Epithelial cell of proximal tubule (primary cell): ENCODE measurements around the gene SND1. TPM values are rescaled to one million over a fixed set of nuclear protein-coding genes. Genes with fewer than 3 reads are reported as not detected.

Experiments used
- DNase-seq: peaks from one replicate; pipeline ENCODE4 v3.0.0-alpha.2; 2011; ENCODE audit warnings: low read depth
- H3K4me3 ChIP-seq: 2 replicates; pipeline ENCODE4 v1.5.1; 2011; ENCODE audit warnings: low read depth, mild to moderate bottlenecking, low read length
- total RNA-seq: library from RNA; depleted of rRNA; stranded (reverse); fragments of >200 nt; gene quantifications from 2 replicates; pipeline ENCODE4 v1.2.3, GENCODE V29; 2015
- TF ChIP-seq, protein P1 (sequence below): conservative IDR thresholded peaks from 2 replicates; pipeline ENCODE4 v1.5.1; 2012; ENCODE audit warnings: low read depth, mild to moderate bottlenecking, low read length

Gene SND1
- total RNA-seq, 1 donor from 2014 or later: 122 TPM

DNA sequence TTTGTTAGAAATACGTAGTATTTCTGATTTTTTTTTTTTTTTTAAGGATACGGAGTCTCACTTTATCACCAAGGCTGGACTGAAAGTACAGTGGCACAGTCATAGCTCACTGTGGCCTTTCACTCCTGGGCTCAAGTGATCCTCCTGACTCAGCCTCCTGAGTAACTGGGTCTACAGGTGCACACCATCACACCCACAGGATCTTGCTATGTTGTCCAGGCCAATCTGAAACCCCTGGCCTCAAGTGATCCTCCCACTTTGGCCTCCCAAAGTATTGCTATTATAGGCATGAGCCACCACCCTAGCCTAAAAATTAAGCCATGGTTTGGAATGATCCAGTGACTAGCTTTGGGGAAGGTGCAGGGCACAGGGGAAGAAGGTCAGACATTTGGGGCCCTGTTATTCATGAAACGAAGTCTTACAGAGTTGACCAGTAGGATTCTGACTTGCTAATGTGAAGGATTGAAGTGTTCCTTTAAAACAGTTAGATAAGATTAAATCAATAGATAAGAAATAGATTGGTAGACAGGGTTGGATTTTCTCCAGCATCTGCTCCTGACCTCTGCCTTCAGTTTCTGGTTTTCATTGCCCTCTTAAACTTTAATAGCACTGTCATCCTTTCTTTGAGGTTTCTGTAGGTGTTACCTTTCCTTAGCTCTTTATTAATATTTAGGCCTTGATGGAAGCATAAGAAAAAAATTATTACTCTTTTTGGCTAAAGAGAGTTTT lies 257.6 kb downstream of the SND1 start:
- H3K4me3 ChIP-seq: no peak overlapping the region
- DNase-seq: no peak
- TF ChIP-seq, protein P1, sequence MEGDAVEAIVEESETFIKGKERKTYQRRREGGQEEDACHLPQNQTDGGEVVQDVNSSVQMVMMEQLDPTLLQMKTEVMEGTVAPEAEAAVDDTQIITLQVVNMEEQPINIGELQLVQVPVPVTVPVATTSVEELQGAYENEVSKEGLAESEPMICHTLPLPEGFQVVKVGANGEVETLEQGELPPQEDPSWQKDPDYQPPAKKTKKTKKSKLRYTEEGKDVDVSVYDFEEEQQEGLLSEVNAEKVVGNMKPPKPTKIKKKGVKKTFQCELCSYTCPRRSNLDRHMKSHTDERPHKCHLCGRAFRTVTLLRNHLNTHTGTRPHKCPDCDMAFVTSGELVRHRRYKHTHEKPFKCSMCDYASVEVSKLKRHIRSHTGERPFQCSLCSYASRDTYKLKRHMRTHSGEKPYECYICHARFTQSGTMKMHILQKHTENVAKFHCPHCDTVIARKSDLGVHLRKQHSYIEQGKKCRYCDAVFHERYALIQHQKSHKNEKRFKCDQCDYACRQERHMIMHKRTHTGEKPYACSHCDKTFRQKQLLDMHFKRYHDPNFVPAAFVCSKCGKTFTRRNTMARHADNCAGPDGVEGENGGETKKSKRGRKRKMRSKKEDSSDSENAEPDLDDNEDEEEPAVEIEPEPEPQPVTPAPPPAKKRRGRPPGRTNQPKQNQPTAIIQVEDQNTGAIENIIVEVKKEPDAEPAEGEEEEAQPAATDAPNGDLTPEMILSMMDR: no peak

DNA sequence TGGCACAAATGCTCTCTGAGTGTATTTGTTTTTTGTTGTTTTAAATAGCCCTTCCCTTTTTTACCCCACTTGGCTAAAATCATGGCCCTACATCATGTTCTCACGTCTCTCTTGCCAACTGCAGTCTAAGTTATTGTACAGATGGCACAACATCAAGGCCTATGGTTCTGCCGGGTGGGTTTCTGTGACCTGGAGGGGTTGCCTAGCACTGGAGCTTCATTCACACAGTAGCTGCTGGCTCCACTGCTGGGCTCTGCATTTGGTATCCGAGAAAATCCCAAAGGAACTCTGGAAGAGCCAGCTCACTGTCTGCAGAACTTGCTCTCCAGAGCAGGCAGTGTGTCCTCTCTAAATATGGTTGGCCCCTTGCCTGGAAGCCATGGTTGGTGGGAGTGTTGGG lies 258.7 kb downstream of the SND1 start:
- no peak for DNase-seq
- TF ChIP-seq, protein P1: no peak
- H3K4me3 ChIP-seq: no peak overlapping the region

DNA sequence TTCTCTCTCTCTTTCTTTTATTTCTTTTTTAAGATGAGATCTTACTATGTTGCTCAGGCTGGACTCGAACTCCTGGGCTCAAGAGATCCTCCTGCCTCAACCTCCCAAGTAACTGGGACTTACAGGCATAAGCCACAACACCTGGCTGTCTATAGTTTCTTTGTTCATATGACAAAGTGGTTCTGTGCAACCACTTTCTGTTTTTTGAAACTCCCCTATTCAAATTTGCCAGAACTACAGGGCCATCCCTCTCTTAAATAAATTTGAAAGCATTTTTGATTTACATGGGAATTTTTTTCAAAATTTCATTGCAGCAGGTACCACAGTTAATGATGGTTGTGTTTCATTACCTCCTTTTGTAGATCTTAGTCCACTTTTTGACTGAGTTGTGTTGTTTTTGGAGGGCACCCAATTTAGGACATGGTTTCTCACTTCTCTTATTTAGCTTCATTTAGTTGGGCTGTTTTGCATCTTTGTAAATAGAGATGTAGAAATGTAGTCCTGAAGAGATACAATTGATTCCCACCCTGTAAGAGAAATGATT lies 260.0 kb downstream of the SND1 start:
- TF ChIP-seq, protein P1: no peak
- DNase-seq: no peak
- no peak overlapping the region for H3K4me3 ChIP-seq

DNA sequence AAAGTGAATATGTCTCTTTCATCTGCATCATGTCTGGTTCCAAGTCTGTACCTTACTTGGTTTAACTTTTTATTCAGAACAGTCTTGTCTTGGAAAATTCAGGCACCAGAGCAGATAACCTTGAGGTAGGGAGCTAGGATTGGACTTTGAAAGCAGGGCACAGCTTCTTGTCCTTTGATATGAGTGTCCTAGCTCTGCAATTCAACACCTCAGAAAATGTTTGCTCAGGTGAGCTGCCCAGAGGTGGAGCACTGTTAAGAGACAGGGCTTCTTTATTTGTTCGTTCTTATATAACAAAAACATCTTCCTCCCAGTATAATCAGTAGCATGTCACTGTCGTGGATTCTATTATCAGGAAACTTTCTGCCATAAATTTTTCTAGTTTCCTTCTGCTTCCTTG lies 260.9 kb downstream of the SND1 start:
- no peak overlapping the region for H3K4me3 ChIP-seq
- TF ChIP-seq, protein P1: no peak
- DNase-seq: no peak

DNA sequence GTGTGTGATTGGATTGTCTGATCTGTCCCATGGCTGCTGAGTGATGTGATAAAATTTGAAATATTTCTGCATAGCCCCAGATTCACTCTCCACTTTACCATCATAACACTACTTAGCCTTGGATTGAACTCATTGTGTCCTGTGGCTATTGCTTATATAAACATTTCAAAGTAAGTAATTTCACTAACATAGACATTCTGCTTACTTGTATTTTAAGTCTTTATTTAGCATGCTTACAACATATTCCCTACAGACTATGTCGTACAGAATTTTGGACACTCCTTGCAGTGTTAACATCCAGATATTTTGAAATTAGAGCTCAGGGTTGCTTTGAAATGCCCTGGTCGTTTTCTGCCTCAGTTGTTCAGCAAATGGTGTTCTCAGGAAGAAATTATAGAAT lies 261.7 kb downstream of the SND1 start:
- TF ChIP-seq, protein P1: no peak
- no peak for DNase-seq
- H3K4me3 ChIP-seq: no peak overlapping the region

DNA sequence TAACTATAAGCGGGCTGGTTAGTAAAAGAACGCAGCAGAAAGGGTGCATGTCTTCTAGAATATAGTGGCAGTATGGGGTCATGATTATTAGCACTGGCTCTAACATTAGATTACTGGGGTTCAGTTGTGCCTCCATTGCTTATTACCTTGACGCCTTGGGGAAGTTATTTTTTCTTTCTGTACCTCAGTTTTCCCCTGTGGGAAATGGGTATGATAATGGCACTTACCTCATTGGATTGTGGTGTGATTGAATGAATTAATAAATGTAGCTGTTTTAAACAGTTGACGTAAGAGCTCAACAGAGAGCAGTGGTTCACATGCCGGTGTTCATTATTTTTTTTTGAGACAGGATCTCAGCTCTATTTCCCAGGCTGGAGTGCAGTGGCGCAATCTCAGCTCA lies 262.7 kb downstream of the SND1 start:
- DNase-seq: no peak
- no peak overlapping the region for H3K4me3 ChIP-seq
- TF ChIP-seq, protein P1: no peak

DNA sequence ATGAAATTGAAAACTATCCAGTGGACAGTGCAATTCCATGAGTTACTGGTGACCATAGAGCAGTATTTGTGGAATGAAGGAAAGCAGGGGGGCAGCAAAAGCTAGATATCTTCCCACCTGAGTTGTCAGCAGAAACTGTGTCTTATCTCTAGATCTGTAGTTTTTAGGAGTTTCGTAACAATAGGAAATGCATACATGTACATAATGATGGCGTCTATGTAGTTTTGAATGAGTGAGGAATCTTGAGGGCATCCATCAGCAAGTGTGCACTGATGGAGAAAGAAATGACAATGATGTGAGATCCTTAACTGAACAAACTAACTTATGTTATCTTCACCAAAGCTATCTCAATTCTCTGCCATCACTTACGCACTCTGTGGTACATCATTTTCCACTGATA lies 264.7 kb downstream of the SND1 start:
- DNase-seq: no peak
- no peak overlapping the region for H3K4me3 ChIP-seq
- TF ChIP-seq, protein P1: no peak
